Activated B cell treated with CpG ODN at 0.5 μM for 24 hours (primary cell): ENCODE measurements around the gene STEAP1B. TPM values are rescaled to one million over a fixed set of nuclear protein-coding genes. Genes with fewer than 3 reads are reported as not detected.

Experiments used
- ATAC-seq: fragments of 200-7000 bp; cut with Tn5 transposase; one replicate; pipeline ENCODE4 v1.10.0; 2021; ENCODE audit warnings: low read depth, mild to moderate bottlenecking, moderate library complexity
- CTCF ChIA-PET: fragments of 350-600 bp; sonication (Branson Sonifier 250); formaldehyde crosslinking; loops from one replicate; lab custom pipeline; 2021; ENCODE audit warnings: antibody characterized with exemption; lab: Charles Lee
- POLR2A ChIA-PET: fragments of 350-600 bp; sonication (Branson Sonifier 250); formaldehyde crosslinking; loops from one replicate; lab custom pipeline; 2021; ENCODE audit warnings: antibody characterized with exemption; lab: Charles Lee
- DNase-seq: peaks from one replicate; pipeline ENCODE4 v3.0.0; 2022
- H3K27ac Mint-ChIP-seq: one replicate; pipeline ENCODE4 v1.8.0; 2020; ENCODE audit warnings: mixed read lengths
- H3K27me3 Mint-ChIP-seq: one replicate; pipeline ENCODE4 v1.8.0; 2021; ENCODE audit warnings: mixed read lengths
- H3K36me3 Mint-ChIP-seq: one replicate; pipeline ENCODE4 v1.8.0; 2021; ENCODE audit warnings: low read depth, mixed read lengths
- H3K4me1 Mint-ChIP-seq: one replicate; pipeline ENCODE4 v1.8.0; 2021; ENCODE audit warnings: mixed read lengths
- H3K4me3 Mint-ChIP-seq: one replicate; pipeline ENCODE4 v1.8.0; 2020; ENCODE audit warnings: mild to moderate bottlenecking, mixed read lengths
- H3K9me3 Mint-ChIP-seq: one replicate; pipeline ENCODE4 v1.8.0; 2020; ENCODE audit warnings: mixed read lengths
- intact Hi-C: fragments of 100-400 bp; cut with micrococcal nuclease; formaldehyde crosslinking; loops from one replicate; pipeline ENCODE4 v1.15.1; 2024
- total RNA-seq: library from RNA; stranded (reverse); gene quantifications from 2 replicates; pipeline ENCODE4 v1.2.3, GENCODE V29; 2022
- TF ChIP-seq, protein P1 (sequence below): fragments of 200-600 bp; IDR thresholded peaks from one replicate; pipeline ENCODE4 v1.8.0; 2022; ENCODE audit warnings: antibody characterized with exemption, mild to moderate bottlenecking

Gene STEAP1B
- total RNA-seq, 1 donor from 2014 or later: 117 TPM

DNA sequence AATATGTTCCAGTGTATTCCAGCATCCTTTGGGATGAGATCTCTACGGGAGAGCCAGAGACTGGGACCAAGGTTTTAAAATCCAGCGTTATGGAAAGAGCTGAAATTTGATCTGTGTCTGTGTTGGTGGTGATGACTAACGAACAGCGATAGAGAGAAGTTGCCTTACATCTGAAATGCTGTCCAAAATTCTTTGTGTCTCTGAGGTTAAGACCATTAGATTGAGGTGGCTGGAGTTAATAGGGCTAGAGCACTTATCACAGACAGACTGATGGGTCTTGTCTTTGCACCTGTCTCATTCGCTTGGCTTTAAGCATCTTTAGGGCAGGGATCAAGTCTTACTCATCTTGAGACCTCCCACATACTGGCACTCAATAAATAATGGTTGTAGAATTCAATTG is 102.0 kb downstream of the STEAP1B start:
- TF ChIP-seq, protein P1, sequence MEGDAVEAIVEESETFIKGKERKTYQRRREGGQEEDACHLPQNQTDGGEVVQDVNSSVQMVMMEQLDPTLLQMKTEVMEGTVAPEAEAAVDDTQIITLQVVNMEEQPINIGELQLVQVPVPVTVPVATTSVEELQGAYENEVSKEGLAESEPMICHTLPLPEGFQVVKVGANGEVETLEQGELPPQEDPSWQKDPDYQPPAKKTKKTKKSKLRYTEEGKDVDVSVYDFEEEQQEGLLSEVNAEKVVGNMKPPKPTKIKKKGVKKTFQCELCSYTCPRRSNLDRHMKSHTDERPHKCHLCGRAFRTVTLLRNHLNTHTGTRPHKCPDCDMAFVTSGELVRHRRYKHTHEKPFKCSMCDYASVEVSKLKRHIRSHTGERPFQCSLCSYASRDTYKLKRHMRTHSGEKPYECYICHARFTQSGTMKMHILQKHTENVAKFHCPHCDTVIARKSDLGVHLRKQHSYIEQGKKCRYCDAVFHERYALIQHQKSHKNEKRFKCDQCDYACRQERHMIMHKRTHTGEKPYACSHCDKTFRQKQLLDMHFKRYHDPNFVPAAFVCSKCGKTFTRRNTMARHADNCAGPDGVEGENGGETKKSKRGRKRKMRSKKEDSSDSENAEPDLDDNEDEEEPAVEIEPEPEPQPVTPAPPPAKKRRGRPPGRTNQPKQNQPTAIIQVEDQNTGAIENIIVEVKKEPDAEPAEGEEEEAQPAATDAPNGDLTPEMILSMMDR: no peak
- peaks cover 16% of the 10 kb centered on the region for H3K4me1 Mint-ChIP-seq
- no peak overlapping the region for H3K4me3 Mint-ChIP-seq
- peaks cover 2% of the 10 kb centered on the region for H3K9me3 Mint-ChIP-seq
- H3K27me3 Mint-ChIP-seq: peaks cover 11% of the 10 kb centered on the region
- POLR2A ChIA-PET: no interaction called here
- ATAC-seq: no peak
- H3K36me3 Mint-ChIP-seq: no peaks in the 10 kb centered on the region
- no peak for DNase-seq
- CTCF ChIA-PET: no interaction called here
- H3K27ac Mint-ChIP-seq: no peak overlapping the region
- intact Hi-C loops: no loop called here

DNA sequence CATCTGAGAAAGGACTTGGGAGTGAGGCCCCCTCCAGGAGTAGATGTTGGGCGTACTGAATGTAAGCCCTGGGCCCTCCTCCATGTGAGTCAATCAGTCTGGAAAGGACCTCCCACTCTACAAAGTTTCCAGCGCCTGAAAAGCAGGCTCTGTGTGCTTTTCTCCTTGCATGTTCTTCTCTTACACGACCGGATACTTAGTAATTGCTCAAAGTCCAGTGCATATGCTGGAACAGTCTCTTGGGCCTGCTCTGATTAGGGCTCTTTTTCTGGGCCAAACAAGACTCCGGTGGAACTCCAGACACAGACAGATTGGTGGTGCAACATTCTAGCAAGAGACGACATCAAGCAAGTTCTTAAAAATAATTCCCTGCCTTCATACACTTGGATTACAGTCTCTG is 104.8 kb downstream of the STEAP1B start:
- intact Hi-C loops: no loop called here
- TF ChIP-seq, protein P1: no peak
- H3K4me1 Mint-ChIP-seq: peaks cover 5% of the 10 kb centered on the region
- ATAC-seq: no peak
- no peak for DNase-seq
- no peaks in the 10 kb centered on the region for H3K9me3 Mint-ChIP-seq
- H3K27me3 Mint-ChIP-seq: peaks cover 16% of the 10 kb centered on the region
- H3K36me3 Mint-ChIP-seq: no peaks in the 10 kb centered on the region
- H3K4me3 Mint-ChIP-seq: no peak overlapping the region
- ChIA-PET CTCF (no interaction called here), POLR2A (no interaction called here)
- no peak overlapping the region for H3K27ac Mint-ChIP-seq

DNA sequence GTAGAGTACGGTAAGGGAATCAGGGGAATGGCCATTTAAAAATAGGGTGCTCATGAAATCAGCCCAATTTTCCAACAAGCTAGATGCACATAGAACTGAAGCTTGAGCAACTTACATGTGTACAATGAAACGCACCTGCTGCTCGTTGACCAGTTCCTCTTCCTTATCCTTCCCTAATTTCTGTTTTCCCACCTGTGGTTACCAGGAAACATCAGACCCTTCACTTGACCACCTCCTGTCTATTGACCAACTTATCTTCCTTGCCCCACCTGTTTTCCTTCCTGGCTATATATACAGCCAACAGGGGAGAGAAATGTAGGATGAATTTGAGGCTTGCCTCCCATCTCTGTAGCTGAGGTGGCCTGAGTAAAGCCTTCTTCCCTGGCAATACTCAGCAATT is 105.2 kb downstream of the STEAP1B start:
- ChIA-PET POLR2A (no interaction called here), CTCF (no interaction called here)
- Mint-ChIP-seq H3K27ac (no peak overlapping the region), H3K4me3 (no peak overlapping the region), H3K9me3 (no peaks in the 10 kb centered on the region), H3K36me3 (no peaks in the 10 kb centered on the region), H3K27me3 (peaks cover 16% of the 10 kb centered on the region), H3K4me1 (peaks cover 5% of the 10 kb centered on the region)
- no peak for ATAC-seq
- intact Hi-C loops: no loop called here
- no peak for DNase-seq
- TF ChIP-seq, protein P1: no peak

DNA sequence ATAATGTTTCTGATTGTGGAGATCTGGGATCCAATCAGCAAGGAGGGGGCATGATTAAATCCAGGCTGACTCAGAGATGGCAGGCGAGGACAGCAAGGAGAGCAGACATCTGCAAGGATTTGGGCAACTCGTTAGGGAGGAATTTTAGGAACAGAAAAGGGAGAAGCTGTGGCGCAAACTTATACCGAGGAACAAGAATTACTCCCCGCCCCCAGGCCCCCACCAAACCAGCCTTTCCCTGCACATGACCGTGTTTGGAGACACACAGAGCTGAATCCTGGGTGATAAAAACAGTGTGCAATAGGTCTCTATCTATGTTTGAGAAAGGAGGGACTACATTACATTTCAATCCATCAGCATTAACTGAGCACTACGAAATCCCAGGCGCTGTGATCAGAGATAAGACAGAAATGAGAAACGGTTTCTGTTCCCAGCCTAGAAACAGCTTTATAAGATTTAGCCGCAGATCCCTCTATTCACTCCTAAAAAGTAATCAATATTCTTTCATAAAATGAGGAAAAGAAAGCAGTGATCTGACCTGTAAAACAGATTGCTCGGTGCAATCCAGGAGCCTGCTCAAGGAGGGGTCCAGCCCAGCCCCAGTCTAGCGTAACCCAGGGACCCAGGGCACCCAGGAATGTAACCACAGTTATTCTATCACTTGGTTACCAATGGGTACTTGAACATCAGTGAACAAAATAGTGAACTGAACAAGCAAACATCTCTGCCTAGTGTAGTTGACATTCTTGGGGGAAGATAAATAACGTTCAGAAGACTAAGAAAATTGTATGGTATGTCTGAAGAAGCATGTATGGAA is 105.9 kb downstream of the STEAP1B start:
- Mint-ChIP-seq H3K27ac (no peak overlapping the region), H3K4me3 (no peak overlapping the region), H3K36me3 (no peaks in the 10 kb centered on the region), H3K9me3 (no peaks in the 10 kb centered on the region), H3K4me1 (peaks cover 5% of the 10 kb centered on the region), H3K27me3 (peaks cover 16% of the 10 kb centered on the region)
- POLR2A ChIA-PET: no interaction called here
- TF ChIP-seq, protein P1: no peak
- CTCF ChIA-PET: no interaction called here
- ATAC-seq (no peak), DNase-seq (no peak)
- intact Hi-C loops: no loop called here

DNA sequence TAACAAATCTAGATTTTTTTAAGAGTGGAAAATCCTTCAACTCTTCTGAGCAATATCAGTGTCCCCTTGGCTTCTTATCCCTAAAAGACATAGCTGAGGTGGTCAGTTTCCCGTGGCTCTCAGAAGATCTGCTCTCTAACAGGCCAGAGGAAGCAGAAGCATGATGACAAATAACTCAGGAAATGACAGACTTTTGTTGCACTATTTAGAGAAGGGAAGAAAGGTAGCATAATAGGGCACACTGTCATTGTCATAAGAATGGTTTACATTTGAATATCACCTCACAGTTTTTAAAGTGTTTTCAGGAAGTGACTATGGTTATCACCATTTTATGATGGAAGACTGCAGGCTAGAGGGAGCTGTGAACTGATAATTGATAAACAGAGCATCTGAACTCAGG is 109.5 kb downstream of the STEAP1B start:
- intact Hi-C loops: no loop called here
- TF ChIP-seq, protein P1: no peak
- Mint-ChIP-seq H3K4me3 (no peak overlapping the region), H3K36me3 (no peaks in the 10 kb centered on the region), H3K4me1 (peaks cover 12% of the 10 kb centered on the region), H3K9me3 (no peaks in the 10 kb centered on the region), H3K27me3 (peaks cover 17% of the 10 kb centered on the region), H3K27ac (no peak overlapping the region)
- CTCF ChIA-PET: interaction anchor here (0.6 kb wide), 1 partner anchor 644 kb away, joined by 3 read pairs; no protein-coding TSS in a partner anchor
- ATAC-seq: no peak
- DNase-seq: no peak
- POLR2A ChIA-PET: interaction anchor here (0.5 kb wide), 1 partner anchor 139 kb away, joined by 6 read pairs; no protein-coding TSS in a partner anchor
